Ovary (tissue), 3 donors: ENCODE data around the gene RNF41.

Experiments used
- POLR2A ChIP-seq: fragments of 450-650 bp; IDR thresholded peaks from one replicate; pipeline ENCODE4 v1.6.1; 2017; ENCODE audit warnings: antibody characterized with exemption, mild to moderate bottlenecking, moderate library complexity
- TF ChIP-seq, protein P1 (sequence below), 3 donors: fragments of 450-650 bp in 2 of 3; fragments of 200-600 bp in 1 of 3; IDR thresholded peaks; one replicate each; pipeline versions ENCODE4 v1.5.1 to v1.8.0; 2016 to 2022; ENCODE audit warnings: antibody characterized with exemption in 3 of 3, mild to moderate bottlenecking in 1 of 3
- donor health status: DM: no; HTN: no; CAD: no.

DNA sequence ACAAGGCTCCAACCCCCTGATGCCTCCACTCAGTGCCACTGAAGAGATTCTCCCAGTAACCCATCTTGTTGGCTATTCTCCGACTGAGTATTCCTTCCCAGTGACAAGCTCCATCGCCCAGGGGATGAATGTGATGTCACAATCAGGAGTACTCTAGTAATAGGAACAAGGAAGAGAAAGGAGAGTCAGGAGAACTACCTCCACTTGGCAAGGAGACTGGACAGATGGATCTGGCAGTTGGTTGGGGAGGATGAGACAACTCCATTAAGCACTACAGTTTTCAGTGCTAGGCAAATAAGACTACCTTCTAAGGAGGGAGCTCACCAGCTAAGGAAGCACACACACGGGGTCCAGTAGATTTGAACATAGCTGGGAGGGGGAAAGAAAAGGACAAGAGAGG, 5.3 kb downstream of the RNF41 start:
- TF ChIP-seq, protein P1, sequence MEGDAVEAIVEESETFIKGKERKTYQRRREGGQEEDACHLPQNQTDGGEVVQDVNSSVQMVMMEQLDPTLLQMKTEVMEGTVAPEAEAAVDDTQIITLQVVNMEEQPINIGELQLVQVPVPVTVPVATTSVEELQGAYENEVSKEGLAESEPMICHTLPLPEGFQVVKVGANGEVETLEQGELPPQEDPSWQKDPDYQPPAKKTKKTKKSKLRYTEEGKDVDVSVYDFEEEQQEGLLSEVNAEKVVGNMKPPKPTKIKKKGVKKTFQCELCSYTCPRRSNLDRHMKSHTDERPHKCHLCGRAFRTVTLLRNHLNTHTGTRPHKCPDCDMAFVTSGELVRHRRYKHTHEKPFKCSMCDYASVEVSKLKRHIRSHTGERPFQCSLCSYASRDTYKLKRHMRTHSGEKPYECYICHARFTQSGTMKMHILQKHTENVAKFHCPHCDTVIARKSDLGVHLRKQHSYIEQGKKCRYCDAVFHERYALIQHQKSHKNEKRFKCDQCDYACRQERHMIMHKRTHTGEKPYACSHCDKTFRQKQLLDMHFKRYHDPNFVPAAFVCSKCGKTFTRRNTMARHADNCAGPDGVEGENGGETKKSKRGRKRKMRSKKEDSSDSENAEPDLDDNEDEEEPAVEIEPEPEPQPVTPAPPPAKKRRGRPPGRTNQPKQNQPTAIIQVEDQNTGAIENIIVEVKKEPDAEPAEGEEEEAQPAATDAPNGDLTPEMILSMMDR (IDR thresholded peaks at IDR 0.05), result no peak
- TF ChIP-seq POLR2A, result no peak
